ENCODE data around the gene MRPS15.

Gene MRPS15

GRCh38 chr1:36446746-36447145, 17.4 kb downstream of the MRPS15 start:
- ChIA-PET POLR2A (ENCODE audit: low non-redundant PET) (no interaction called here), CTCF (no interaction called here)
- TF ChIP-seq CTCF (conservative IDR thresholded peaks at IDR 0.05; ENCODE audit: low read depth) = no peak
- H3K27ac ChIP-seq = no peak overlapping the region
- no peak for DNase-seq (ENCODE audit: low spot score)

GRCh38 chr1:36446271-36446670, 17.9 kb downstream of the MRPS15 start:
- no peak for DNase-seq (ENCODE audit: low spot score)
- H3K27ac ChIP-seq = no peak overlapping the region
- no peak for TF ChIP-seq CTCF (conservative IDR thresholded peaks at IDR 0.05; ENCODE audit: low read depth)
- POLR2A ChIA-PET (ENCODE audit: low non-redundant PET) = no interaction called here
- CTCF ChIA-PET = no interaction called here

GRCh38 chr1:36443297-36443696, 20.9 kb downstream of the MRPS15 start:
- H3K27ac ChIP-seq = no peak overlapping the region
- DNase-seq (ENCODE audit: low spot score) = no peak
- POLR2A ChIA-PET (ENCODE audit: low non-redundant PET) = no interaction called here
- CTCF ChIA-PET = no interaction called here
- no peak for TF ChIP-seq CTCF (conservative IDR thresholded peaks at IDR 0.05; ENCODE audit: low read depth)

GRCh38 chr1:36442337-36442736, 21.8 kb downstream of the MRPS15 start:
- no peak for DNase-seq (ENCODE audit: low spot score)
- POLR2A ChIA-PET (ENCODE audit: low non-redundant PET) = no interaction called here
- no peak for TF ChIP-seq CTCF (conservative IDR thresholded peaks at IDR 0.05; ENCODE audit: low read depth)

GRCh38 chr1:36440646-36441045, 23.5 kb downstream of the MRPS15 start:
- ChIA-PET POLR2A (ENCODE audit: low non-redundant PET) (no interaction called here), CTCF (no interaction called here)
- no peak for DNase-seq (ENCODE audit: low spot score)
- TF ChIP-seq CTCF (conservative IDR thresholded peaks at IDR 0.05; ENCODE audit: low read depth) = no peak
- H3K27ac ChIP-seq = no peak overlapping the region

More at GRCh38 chr1:36442337-36442736, 21.8 kb downstream of the MRPS15 start:
- CTCF ChIA-PET = interaction anchor here (0.7 kb wide), 1 partner anchor 100 kb away, joined by 3 read pairs; no protein-coding TSS in a partner anchor
- no peak overlapping the region for H3K27ac ChIP-seq

- TF ChIP-seq CTCF (conservative IDR thresholded peaks at IDR 0.05; ENCODE audit: low read depth) = no peak
- no peak for DNase-seq (ENCODE audit: low spot score)
- H3K27ac ChIP-seq = no peak overlapping the region
- ChIA-PET POLR2A (ENCODE audit: low non-redundant PET) (no interaction called here), CTCF (no interaction called here)
Measured at GRCh38 chr1:36440044-36440443, 24.1 kb downstream of the MRPS15 start.

GRCh38 chr1:36438715-36439114, 25.5 kb downstream of the MRPS15 start:
- no peak for TF ChIP-seq CTCF (conservative IDR thresholded peaks at IDR 0.05; ENCODE audit: low read depth)
- CTCF ChIA-PET = interaction anchor here (0.7 kb wide), 1 partner anchor 14 kb away, joined by 3 read pairs; no protein-coding TSS in a partner anchor
- POLR2A ChIA-PET (ENCODE audit: low non-redundant PET) = no interaction called here
- DNase-seq (ENCODE audit: low spot score) = no peak
- no peak overlapping the region for H3K27ac ChIP-seq

All from RWPE1 (cell line).